HL-60 (cell line): ENCODE results near the gene CYB5R4.

Source experiments
- SPI1 ChIP-seq: IDR thresholded peaks from 2 replicates; pipeline ENCODE4 v1.6.1; 2012; ENCODE audit warnings: low read depth, mild to moderate bottlenecking, borderline replicate concordance
- TF ChIP-seq, protein P1 (sequence below): IDR thresholded peaks from one replicate; pipeline ENCODE4 v1.5.1; 2011; ENCODE audit warnings: low read length, control low read depth, inconsistent platforms; ENCODE audit not compliant: insufficient read depth
- TF ChIP-seq, protein P2 (sequence below): IDR thresholded peaks from 2 replicates; pipeline ENCODE4 v1.6.1; 2012; ENCODE audit warnings: low read depth; ENCODE audit not compliant: insufficient replicate concordance

DNA sequence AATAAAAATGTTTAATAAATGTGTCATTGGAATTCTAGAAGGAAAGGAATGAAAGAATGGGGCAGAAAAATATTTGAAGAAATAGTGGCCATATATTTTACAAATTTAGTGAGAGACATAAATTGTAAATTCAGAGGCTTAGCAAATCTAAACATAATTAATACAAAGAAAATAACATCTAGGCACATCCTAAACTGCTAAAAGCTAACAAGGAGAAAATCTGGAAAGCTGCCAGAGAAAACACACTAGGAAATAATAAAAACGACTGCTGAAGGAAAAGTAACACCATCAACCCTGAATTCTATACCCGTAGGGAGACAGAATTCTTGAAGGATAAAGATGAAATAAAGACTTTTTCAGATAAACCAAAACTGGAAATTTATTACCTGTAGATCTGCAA is 23.8 kb downstream of the CYB5R4 start:
- TF ChIP-seq, protein P1, sequence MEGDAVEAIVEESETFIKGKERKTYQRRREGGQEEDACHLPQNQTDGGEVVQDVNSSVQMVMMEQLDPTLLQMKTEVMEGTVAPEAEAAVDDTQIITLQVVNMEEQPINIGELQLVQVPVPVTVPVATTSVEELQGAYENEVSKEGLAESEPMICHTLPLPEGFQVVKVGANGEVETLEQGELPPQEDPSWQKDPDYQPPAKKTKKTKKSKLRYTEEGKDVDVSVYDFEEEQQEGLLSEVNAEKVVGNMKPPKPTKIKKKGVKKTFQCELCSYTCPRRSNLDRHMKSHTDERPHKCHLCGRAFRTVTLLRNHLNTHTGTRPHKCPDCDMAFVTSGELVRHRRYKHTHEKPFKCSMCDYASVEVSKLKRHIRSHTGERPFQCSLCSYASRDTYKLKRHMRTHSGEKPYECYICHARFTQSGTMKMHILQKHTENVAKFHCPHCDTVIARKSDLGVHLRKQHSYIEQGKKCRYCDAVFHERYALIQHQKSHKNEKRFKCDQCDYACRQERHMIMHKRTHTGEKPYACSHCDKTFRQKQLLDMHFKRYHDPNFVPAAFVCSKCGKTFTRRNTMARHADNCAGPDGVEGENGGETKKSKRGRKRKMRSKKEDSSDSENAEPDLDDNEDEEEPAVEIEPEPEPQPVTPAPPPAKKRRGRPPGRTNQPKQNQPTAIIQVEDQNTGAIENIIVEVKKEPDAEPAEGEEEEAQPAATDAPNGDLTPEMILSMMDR, result no peak
- TF ChIP-seq, protein P2, sequence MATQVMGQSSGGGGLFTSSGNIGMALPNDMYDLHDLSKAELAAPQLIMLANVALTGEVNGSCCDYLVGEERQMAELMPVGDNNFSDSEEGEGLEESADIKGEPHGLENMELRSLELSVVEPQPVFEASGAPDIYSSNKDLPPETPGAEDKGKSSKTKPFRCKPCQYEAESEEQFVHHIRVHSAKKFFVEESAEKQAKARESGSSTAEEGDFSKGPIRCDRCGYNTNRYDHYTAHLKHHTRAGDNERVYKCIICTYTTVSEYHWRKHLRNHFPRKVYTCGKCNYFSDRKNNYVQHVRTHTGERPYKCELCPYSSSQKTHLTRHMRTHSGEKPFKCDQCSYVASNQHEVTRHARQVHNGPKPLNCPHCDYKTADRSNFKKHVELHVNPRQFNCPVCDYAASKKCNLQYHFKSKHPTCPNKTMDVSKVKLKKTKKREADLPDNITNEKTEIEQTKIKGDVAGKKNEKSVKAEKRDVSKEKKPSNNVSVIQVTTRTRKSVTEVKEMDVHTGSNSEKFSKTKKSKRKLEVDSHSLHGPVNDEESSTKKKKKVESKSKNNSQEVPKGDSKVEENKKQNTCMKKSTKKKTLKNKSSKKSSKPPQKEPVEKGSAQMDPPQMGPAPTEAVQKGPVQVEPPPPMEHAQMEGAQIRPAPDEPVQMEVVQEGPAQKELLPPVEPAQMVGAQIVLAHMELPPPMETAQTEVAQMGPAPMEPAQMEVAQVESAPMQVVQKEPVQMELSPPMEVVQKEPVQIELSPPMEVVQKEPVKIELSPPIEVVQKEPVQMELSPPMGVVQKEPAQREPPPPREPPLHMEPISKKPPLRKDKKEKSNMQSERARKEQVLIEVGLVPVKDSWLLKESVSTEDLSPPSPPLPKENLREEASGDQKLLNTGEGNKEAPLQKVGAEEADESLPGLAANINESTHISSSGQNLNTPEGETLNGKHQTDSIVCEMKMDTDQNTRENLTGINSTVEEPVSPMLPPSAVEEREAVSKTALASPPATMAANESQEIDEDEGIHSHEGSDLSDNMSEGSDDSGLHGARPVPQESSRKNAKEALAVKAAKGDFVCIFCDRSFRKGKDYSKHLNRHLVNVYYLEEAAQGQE, result no peak
- TF ChIP-seq SPI1, result no peak
